Stimulated activated naive CD4-positive, alpha-beta T cell treated with Interleukin-2 at 50 U/mL for 16 hours (primary cell): ENCODE results near the gene LRRC58.
"Not testable (repeated sequence)": the region's sequence is repeated elsewhere in the genome, so short reads cannot be mapped to it uniquely, and the experiment has no call there.

ENCODE experiments used
- DNase-seq: peaks from one replicate; lab custom pipeline; 2025; lab: John Stamatoyannopoulos, UW

LRRC58 gene

GRCh38 chr3:120339362-120339761 lies 9.8 kb downstream of the LRRC58 start:
- no peak for DNase-seq

DNA sequence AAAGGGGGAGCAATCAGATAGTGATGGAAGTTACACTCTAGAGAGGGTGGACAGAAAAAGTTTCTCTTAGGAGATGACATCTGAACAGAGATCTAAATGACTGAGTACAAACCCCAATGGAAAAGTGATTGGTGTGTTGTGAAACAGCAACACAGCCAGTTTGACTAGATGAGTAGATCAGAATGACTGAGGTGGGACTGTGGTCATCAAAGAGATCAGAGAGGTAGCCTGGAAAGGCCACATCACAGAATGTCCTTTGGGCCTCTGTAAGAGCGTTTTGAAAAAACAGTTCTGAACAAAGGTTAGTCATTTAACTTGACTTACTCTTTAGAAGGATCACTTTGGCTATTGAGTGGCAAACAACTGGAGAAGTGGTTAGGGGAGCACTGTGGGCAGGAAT lies 10.6 kb downstream of the LRRC58 start:
- DNase-seq = no peak

DNA sequence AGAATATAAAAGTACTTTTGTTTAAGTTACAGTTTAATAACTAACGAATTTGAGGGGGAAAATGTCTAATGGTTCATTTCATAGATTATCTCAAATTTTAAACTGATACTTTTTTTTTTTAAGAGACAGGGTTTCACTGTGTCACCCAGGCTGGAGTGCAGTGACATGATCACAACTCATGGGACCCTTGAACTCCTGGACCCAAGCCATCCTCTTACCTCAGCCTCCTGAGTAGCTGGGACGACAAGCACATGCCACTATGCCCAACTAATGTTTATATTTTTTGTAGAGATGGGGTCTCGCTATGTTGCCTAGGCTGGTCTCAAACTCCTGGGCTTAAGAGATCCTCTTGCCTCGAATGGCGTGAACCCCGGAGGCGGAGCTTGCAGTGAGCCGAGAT lies 16.5 kb downstream of the LRRC58 start:
- no peak for DNase-seq

DNA sequence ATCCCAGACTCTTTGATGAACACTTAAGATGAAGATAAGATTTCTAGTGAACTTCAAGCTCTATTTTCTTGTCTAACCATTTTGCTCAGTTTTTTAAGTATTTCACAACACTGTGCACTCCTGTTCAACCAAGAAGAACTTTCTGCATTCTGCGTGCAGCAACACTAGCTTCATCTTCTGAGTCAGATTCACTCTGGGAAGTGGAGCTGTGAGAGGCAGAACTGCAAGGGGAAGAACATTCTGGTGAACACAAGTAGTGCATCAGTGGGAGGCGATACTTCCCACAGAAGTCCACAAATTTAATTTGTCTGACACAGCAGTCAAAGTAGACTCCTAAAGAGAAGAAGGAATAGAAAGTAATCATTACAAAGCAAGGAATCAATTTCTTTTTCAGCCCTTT lies 18.1 kb downstream of the LRRC58 start:
- DNase-seq = no peak

GRCh38 chr3:120326784-120327183 lies 22.4 kb downstream of the LRRC58 start:
- no peak for DNase-seq

DNA sequence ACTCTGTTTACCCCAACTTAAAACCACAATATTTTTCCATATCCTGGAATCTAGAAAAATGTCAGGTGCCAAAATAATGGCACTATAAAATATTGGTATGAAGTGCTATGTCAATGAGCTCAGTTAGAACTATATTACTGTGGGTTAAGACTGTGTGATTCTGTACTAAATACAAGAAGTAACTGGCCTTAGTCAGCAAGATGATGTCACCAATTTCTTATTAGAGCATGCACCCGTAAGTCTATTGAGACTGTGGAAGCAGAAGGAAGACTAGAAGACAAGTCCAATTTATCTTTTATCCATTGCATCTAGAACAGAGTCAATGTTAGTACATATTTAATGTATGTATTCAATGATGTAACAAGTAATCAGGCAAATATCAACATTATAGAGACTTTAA lies 25.0 kb downstream of the LRRC58 start:
- DNase-seq = no peak

DNA sequence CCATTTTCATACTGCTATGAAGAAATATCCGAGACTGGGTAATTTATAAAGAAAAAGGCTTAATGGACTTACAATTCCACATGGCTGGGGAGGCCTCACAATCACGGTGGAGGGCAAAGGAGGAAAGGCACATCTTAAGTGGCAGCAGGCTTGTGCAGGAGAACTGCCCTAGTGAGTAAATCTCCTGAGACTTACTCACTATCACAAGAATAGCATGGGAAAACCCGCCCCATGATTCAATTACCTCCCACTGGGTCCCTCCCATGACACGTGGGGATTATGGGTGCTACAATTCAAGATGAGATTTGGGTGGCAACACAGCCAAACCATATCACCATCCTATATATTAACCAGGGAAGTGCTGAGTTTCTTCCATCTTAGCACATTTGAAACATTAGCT lies 25.4 kb downstream of the LRRC58 start:
- DNase-seq = not testable (repeated sequence)

DNA sequence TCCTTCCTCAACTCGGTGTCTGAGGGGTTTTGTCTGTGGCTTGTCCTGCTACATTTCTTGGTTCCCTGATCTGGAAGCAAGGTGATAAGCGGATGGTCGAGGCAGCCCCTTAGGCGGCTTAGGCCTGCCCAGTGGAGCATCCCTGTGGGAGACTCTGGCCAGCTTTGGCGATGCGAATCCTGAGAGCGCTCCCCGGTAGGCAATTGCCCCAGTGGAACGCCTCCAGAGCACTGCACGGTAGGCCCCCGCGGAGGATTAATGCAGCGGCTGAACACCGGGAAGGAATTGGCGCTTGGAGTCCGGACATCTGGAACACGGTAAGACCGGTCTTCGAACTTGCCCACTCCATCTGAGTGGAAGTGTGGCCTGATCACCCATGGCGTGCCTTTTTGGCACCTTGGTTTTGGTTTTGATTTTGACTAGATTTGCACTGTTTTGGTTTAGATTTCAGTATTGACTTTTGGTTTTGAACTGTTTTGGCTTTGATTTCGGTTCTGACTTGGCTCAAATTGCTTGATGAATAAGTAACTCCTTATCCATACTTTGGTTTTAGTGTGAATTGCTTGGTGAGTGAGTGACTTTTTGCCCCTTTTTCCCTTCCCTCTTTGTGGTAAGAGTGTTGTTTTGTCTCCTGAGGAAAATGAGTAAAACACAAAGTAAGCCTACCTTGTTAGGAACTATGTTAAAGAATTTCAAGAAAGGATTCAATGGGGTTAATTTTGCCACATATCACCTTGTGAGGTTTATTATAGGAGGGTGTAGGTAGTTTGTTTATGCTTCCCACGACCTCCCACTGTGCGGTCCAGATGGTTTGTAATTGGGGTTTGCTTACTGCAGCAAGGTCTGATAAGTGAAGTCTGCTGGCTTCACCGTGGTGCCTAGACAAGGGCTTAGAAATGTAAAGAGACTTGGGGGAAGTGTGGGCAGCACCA lies 37.0 kb downstream of the LRRC58 start:
- no peak for DNase-seq

DNA sequence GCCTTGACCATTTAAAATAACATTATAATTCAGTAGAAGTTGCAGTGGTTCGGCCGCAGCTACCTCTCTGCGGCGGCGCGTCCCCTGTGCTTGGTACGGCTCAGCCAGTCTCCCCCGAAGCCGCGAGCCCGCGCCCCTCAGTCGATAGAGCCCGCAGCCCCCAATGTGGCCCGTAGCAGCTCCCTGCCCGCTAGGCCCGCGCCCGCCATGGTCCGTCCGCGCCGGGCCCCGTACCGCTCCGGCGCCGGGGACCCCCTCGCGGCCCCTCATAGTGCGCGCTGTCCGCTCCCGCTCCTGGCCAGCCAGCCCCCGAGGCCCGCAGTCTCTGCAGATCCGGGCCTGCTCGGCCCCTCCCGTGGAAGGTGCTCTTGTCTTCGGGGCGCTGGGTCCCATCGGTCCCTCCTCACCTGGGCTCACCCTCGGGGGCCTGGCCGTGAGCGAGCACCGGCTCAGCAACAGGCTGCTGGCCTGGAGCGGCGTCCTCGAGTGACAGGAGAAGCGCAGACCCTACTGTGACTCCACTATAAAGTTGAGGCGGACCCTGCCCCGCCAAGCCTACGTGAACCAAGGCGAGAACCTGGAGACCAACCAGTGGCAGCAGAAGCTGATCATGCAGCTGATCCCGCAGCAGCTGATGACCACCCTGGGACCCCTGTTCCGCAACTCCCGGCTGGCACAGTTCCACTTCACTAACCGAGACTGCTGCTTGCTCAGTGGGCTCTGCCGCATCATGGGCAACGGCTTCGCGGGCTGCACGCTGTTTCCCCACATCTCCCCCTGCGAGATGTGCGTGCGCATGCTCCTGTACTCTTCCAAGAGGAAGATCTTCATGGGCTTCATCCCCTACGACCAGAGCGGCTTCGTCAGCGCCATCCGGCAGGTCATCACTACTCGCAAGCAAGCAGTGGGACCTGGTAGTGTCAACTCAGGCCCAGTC lies 42.4 kb downstream of the LRRC58 start:
- no peak for DNase-seq

- no peak for DNase-seq
Measured at GRCh38 chr3:120304616-120305015, 44.5 kb downstream of the LRRC58 start.

DNA sequence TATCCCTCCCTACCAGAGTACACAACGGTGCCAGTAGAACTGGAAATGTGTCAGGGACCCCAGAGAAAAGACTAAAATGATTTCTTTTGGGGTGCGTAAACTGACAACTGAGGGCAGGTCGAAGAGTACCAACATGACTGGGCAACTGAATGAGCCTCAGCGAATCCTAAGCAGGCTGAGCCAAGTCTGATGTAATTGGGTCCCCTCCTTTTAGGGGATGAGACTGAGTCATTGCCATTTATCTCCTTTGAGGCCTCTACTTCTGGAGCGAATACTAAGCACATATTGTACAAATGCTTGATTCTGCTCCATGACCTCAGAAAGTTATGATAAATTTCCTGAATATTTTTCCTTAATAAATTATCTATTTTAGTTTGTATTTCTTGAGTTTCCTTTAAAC lies 46.8 kb downstream of the LRRC58 start:
- no peak for DNase-seq

DNA sequence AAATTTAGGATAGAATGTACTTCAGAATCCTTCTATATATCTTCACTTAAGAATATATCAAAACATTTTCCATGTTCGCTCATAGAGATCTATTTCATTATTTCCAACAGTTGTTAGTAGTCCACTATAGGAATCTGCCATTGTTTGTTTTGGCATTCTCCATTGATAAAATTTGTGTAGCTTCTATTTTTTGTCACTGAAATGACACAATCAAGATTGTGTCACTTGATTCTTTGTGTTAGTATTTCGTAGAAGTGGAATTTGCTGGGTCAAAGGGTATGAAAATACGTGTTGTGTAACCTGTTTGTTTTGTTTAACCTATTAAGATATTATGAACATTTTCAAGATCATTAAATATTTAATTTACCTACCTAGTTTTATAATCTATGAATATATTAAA lies 48.2 kb downstream of the LRRC58 start:
- DNase-seq = no peak

GRCh38 chr3:120299403-120299802 lies 49.8 kb downstream of the LRRC58 start:
- no peak for DNase-seq

GRCh38 chr3:120298996-120299395 lies 50.2 kb downstream of the LRRC58 start:
- no peak for DNase-seq

DNA sequence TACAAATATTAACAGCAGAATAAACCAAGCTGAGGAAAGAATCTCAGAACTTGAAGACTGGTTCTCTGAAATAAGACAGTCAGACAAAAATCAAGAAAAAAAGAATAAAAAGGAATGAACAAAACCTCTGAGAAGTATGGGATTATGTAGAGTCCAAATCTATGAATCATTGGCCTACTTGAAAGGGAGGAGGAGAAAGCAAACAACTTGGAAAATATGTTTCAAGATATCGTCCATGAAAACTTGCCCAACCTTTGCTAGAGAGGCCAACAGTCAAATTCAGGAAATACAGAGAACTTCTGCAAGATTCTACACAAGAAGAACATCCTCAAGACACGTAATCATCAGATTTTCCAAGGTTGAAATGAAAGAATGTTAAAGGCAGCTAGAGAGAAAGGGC lies 57.6 kb downstream of the LRRC58 start:
- DNase-seq = not testable (repeated sequence)

DNA sequence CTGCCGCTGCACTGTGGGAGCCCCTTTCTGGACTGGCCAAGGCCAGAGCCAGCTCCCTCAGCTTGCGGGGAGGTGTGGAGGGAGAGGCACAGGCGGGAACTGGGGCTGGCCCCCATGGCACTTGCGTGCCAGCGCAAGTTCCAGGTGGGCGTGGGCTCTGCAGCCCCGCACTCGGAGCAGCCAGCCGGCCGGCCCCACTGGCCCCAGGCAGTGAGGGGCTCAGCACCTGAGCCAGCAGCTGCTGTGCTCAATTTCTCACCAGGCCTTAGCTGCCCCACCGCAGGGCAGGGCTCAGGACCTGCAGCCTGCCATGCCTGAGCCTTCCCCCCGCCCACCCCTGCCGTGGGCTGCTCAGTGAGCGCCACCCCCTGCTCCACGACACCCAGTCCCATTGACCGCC lies 59.5 kb downstream of the LRRC58 start:
- no peak for DNase-seq

DNA sequence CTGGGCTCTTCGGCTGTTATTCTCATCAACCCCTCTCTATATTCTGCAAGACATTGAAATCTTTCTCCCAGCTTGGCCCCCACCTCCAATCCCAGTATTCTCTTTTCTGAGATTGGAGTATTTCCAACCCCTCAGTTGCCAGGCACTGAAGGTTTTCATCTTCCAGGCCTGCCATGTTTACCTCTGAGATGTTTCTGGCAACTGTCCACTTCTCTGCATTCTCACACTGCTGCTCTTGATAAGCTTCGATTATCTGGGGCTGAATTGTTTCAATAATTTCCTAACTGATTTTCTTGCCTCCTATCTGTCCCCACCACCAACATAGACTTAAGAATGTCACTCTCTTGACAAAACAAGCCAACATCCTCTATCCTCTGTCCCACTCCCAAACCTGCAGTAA lies 62.7 kb downstream of the LRRC58 start:
- no peak for DNase-seq

- DNase-seq = no peak
Measured at GRCh38 chr3:120285508-120285841, 63.7 kb downstream of the LRRC58 start.

- DNase-seq = no peak
Measured at GRCh38 chr3:120284747-120285507, 64.2 kb downstream of the LRRC58 start, which contains the start of gene GPR156. GPR156 (minus strand) TSS chr3:120285222; CDS start chr3:120244098, 41,124 bp downstream.

DNA sequence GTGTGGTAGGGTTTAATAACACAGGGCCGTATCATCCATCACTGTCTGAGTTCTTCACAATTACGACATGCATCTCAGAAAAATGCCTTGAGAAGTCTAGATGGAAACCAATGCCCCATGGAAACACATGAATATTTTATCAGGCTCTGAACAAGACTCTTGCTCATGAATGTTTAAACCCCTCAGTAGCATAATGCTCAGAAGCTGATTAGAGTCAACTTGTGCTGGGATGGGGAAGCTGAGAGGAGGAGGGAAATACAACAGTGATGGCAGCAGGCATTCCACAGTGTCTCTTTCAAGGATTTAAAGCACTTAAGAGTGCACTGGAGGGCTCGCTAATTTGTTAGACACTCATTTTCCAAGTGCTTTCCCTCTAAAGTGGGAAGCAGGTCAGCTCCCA lies 67.9 kb downstream of the LRRC58 start:
- DNase-seq = no peak

DNA sequence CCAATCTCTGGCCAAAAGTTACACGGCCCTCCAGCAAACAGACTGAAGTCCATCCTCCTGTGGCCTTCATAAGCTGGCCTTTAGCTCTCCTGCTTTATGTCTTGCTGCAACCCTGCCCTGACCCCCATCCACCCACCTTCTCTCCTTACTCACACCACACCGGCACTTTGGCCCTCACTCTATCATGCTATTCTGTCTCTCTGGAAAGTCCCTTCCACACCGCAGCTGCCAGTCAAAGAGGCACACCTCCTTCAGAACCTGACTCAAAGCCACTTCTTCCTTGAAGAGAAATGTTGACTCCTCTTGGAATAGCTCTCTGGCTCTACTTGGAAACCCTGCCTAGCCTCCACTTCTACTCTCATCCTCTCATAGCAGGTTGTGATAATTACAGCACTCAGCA lies 68.6 kb downstream of the LRRC58 start:
- no peak for DNase-seq

DNA sequence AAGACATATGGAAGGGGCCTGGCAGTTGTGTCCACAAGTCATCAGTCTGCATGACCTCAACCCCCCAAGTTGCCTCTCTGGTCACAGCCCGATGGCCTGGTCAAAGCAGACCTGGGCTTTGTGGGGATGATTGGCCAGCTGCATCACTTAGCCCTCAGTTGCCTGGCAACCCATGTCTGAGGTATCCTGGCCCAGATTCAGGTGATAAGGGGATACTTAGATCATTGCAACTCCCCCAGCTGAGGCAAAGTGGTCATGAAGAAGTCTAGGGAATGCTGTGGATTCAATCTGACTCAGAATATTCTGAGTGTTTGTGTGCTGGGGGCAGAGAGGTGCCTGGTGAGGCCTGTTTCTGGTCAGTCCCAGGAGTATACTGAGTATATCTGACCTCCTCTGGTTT lies 69.1 kb downstream of the LRRC58 start:
- DNase-seq = no peak
